COLO668 (cell line): ENCODE results near the gene FBXO27.
"Not testable (repeated sequence)": the region's sequence is repeated elsewhere in the genome, so short reads cannot be mapped to it uniquely, and the experiment has no call there.

Experiments used
- DNase-seq: peaks from one replicate; lab custom pipeline; 2025; ENCODE audit not compliant: unreplicated experiment; lab: John Stamatoyannopoulos, UW

Gene FBXO27

GRCh38 chr19:38989066-38989605, 43.2 kb downstream of the FBXO27 start:
- no peak for DNase-seq

GRCh38 chr19:38988627-38989026, 43.7 kb downstream of the FBXO27 start:
- DNase-seq = not testable (repeated sequence)

- not testable (repeated sequence) for DNase-seq
Observed at GRCh38 chr19:38987745-38988144, 44.6 kb downstream of the FBXO27 start.

GRCh38 chr19:38985262-38985661, 47.1 kb downstream of the FBXO27 start:
- no peak for DNase-seq

GRCh38 chr19:38980583-38981374, 51.6 kb downstream of the FBXO27 start:
- no peak for DNase-seq

- DNase-seq = no peak
Observed at GRCh38 chr19:38979812-38980211, 52.5 kb downstream of the FBXO27 start.

GRCh38 chr19:38978326-38978689, 54.0 kb downstream of the FBXO27 start:
- DNase-seq = no peak

- DNase-seq = no peak
Observed at GRCh38 chr19:38977445-38978325, 54.7 kb downstream of the FBXO27 start.

- no peak for DNase-seq
Observed at GRCh38 chr19:38975861-38976271, 56.5 kb downstream of the FBXO27 start.

- no peak for DNase-seq
Observed at GRCh38 chr19:38975214-38975860, 57.0 kb downstream of the FBXO27 start, which contains the start of gene FBXO17. TSS of gene FBXO17 (minus strand) at chr19:38975742. CDS start at chr19:38950319, 25,423 bp downstream.

GRCh38 chr19:38974624-38975213, 57.6 kb downstream of the FBXO27 start:
- no peak for DNase-seq
